22Rv1 (cell line): ENCODE results near the gene NPC1.

ENCODE experiments used
- CTCF ChIP-seq: fragments of 450-650 bp; IDR thresholded peaks from 2 replicates; pipeline ENCODE4 v1.5.1; 2017; ENCODE audit warnings: mild to moderate bottlenecking
- ZFX ChIP-seq: fragments of 450-650 bp; IDR thresholded peaks from 2 replicates; pipeline ENCODE4 v1.6.1; 2017; ENCODE audit warnings: antibody characterized with exemption, borderline replicate concordance

DNA sequence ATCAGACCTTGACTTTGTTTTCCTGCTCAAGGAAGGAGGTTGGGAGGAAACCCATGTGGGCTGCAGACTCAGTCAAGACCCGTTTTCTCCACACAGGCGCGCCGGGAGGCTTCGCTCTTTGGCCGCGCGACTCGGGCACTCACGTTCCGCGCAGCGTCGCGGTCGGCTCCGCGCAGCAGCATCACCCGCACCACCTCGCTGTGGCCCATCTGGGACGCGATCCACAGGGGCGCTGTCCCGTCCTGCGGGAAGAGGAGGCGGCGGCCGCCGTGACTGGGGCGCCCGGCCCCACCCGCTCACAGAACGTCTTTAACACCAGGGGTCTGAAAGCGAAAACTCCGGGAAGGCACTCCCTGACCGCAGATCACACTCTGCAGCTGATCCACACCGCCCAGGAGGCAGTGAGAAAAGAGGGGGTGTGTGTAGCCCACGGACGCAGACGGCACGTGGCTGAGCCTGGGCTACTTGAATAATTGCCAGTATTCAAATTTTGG, 33.1 kb upstream of the NPC1 start:
- TF ChIP-seq CTCF, result no peak
- TF ChIP-seq ZFX, result no peak
